Measurements from ENCODE around the gene RPL35.
"Not testable (repeated sequence)": the region's sequence is repeated elsewhere in the genome, so short reads cannot be mapped to it uniquely, and the experiment has no call there.

The RPL35 gene

GRCh38 chr9:124854822-124855221 is 6.9 kb downstream of the RPL35 start:
- no peak for DNase-seq
- intact Hi-C loops (cut with DNase I): loop anchor here (10.0 kb wide), 1 partner anchor 520 kb away; no protein-coding TSS in a partner anchor

GRCh38 chr9:124854161-124854560 is 7.6 kb downstream of the RPL35 start:
- no peak for DNase-seq
- intact Hi-C loops (cut with DNase I): loop anchor here (10.0 kb wide), 1 partner anchor 521 kb away; no protein-coding TSS in a partner anchor

- peak in 1 of 10 donors; percentile 46 for DNase-seq
- intact Hi-C loops (cut with DNase I): loop anchor here (1.0 to 10.0 kb wide), 2 partner anchors 81 to 521 kb away; no protein-coding TSS in a partner anchor
Observed at GRCh38 chr9:124853605-124854143, 8.1 kb downstream of the RPL35 start.

- DNase-seq: peak in 9 of 10 donors; percentile 45 to 95 (median 70)
- intact Hi-C loops (cut with DNase I): loop anchor here (1.0 to 10.0 kb wide), 2 partner anchors 81 to 522 kb away; no protein-coding TSS in a partner anchor
Observed at GRCh38 chr9:124852829-124853531, 8.8 kb downstream of the RPL35 start, which contains the start of gene WDR38. TSS of gene WDR38 (plus strand) at chr9:124853460. CDS start at chr9:124853532, 72 bp downstream.

GRCh38 chr9:124852121-124852828 is 9.5 kb downstream of the RPL35 start:
- peak in 1 of 10 donors; percentile 50 for DNase-seq
- intact Hi-C loops (cut with DNase I): loop anchor here (10.0 kb wide), 1 partner anchor 523 kb away; no protein-coding TSS in a partner anchor

GRCh38 chr9:124849801-124850200 is 12.0 kb downstream of the RPL35 start:
- peak in 2 of 10 donors; percentile 49 to 69 for DNase-seq

GRCh38 chr9:124846969-124847368 is 14.8 kb downstream of the RPL35 start:
- DNase-seq: peak in 2 of 10 donors; percentile 2 to 39
- intact Hi-C loops (cut with DNase I): no loop called here

More at GRCh38 chr9:124849801-124850200, 12.0 kb downstream of the RPL35 start:
- intact Hi-C loops (cut with DNase I): loop anchor here (10.0 kb wide), 1 partner anchor 525 kb away; no protein-coding TSS in a partner anchor

GRCh38 chr9:124846467-124846866 is 15.3 kb downstream of the RPL35 start:
- peak in 2 of 10 donors; percentile 8 to 66 for DNase-seq
- intact Hi-C loops (cut with DNase I): not testable (repeated sequence)

- peak in 2 of 10 donors; percentile 10 to 16 for DNase-seq
- intact Hi-C loops (cut with DNase I): no loop called here
Observed at GRCh38 chr9:124844291-124844690, 17.5 kb downstream of the RPL35 start.

GRCh38 chr9:124843456-124844034 is 18.2 kb downstream of the RPL35 start:
- intact Hi-C loops (cut with DNase I): no loop called here
- peak in 2 of 10 donors; percentile 28 to 44 for DNase-seq

GRCh38 chr9:124841075-124841821 is 20.5 kb downstream of the RPL35 start:
- intact Hi-C loops (cut with DNase I): no loop called here

GRCh38 chr9:124840300-124840833 is 21.4 kb downstream of the RPL35 start:
- intact Hi-C loops (cut with DNase I): no loop called here
- peak in 2 of 10 donors; percentile 54 to 83 for DNase-seq

More at GRCh38 chr9:124841075-124841821, 20.5 kb downstream of the RPL35 start:
- peak in 2 of 10 donors; percentile 5 to 25 for DNase-seq

GRCh38 chr9:124839612-124840299 is 22.0 kb downstream of the RPL35 start:
- intact Hi-C loops (cut with DNase I): no loop called here

GRCh38 chr9:124838567-124839275 is 23.0 kb downstream of the RPL35 start:
- peak in 3 of 10 donors; percentile 52 to 76 (median 61) for DNase-seq
- intact Hi-C loops (cut with DNase I): not testable (repeated sequence)

More at GRCh38 chr9:124839612-124840299, 22.0 kb downstream of the RPL35 start:
- peak in 2 of 10 donors; percentile 36 to 52 for DNase-seq

- intact Hi-C loops (cut with DNase I); DNase-seq: not testable (repeated sequence)
Observed at GRCh38 chr9:124838132-124838531, 23.6 kb downstream of the RPL35 start.

GRCh38 chr9:124835026-124835557 is 26.7 kb downstream of the RPL35 start:
- peak in 3 of 10 donors; percentile 35 to 55 (median 47) for DNase-seq
- intact Hi-C loops (cut with DNase I): no loop called here

GRCh38 chr9:124834591-124834990 is 27.2 kb downstream of the RPL35 start:
- intact Hi-C loops (cut with DNase I): no loop called here
- DNase-seq: peak in 2 of 10 donors; percentile 27 to 55
